Adrenal gland (tissue), 5 donors: ENCODE results near the gene RNF144B.

Experiments used
- POLR2A ChIP-seq, 2 donors: fragments of 450-650 bp; IDR thresholded peaks; one replicate each; pipeline ENCODE4 v1.6.1; 2017; ENCODE audit warnings: antibody characterized with exemption in 2 of 2, mild to moderate bottlenecking in 2 of 2, moderate library complexity in 1 of 2
- TF ChIP-seq, protein P1 (sequence below), 6 experiments: fragments of 450-650 bp in 4 of 6; fragments of 200-600 bp in 2 of 6; sonication (generic) in 1 of 6; IDR thresholded peaks; 1 replicate in 5 of 6; 2 replicates in 1 of 6; pipeline versions ENCODE4 v1.5.1 to v1.8.0; 2016 to 2021; ENCODE audit warnings: antibody characterized with exemption in 6 of 6, mild to moderate bottlenecking in 2 of 6, moderate library complexity in 1 of 6
- donor health status: DM: no; HTN: no; CAD: no.

DNA sequence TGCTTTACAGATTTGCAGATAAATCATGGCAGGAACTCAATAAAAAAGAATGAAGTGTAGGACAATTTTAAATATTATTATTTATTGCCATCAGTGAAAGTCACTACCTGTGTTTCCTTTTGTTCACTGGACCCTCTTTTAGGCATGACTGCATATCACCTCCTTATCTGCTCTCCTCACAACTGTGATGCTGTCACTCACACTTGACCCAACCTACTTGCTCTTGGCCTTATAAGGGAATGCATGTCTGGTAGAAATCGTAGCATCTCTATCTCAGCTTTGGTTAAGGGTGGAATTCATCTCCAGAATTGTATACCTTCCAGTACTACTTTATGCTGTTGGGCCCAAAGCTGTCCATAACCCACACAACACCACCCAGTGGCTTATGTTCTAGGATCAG is 47.6 kb upstream of the RNF144B start:
- TF ChIP-seq, protein P1, sequence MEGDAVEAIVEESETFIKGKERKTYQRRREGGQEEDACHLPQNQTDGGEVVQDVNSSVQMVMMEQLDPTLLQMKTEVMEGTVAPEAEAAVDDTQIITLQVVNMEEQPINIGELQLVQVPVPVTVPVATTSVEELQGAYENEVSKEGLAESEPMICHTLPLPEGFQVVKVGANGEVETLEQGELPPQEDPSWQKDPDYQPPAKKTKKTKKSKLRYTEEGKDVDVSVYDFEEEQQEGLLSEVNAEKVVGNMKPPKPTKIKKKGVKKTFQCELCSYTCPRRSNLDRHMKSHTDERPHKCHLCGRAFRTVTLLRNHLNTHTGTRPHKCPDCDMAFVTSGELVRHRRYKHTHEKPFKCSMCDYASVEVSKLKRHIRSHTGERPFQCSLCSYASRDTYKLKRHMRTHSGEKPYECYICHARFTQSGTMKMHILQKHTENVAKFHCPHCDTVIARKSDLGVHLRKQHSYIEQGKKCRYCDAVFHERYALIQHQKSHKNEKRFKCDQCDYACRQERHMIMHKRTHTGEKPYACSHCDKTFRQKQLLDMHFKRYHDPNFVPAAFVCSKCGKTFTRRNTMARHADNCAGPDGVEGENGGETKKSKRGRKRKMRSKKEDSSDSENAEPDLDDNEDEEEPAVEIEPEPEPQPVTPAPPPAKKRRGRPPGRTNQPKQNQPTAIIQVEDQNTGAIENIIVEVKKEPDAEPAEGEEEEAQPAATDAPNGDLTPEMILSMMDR (IDR thresholded peaks at IDR 0.05) = no peak
- TF ChIP-seq POLR2A (IDR thresholded peaks at IDR 0.05) = no peak
